Testis (tissue), 3 donors: ENCODE measurements around the gene CCDC33. TPM values are rescaled to one million over a fixed set of nuclear protein-coding genes. Genes with fewer than 3 reads are reported as not detected.
A peak's percentile ranks its signal among the peaks of the same experiment; 100 is the strongest.

ENCODE experiments used
- DNase-seq: peaks from one replicate; pipeline ENCODE4 v3.0.0-alpha.2; 2019
- H3K27ac ChIP-seq, 2 donors: fragments of 200-600 bp; sonication (generic); one replicate each; pipeline ENCODE4 v1.5.1; 2019
- H3K27me3 ChIP-seq: fragments of 200-600 bp; sonication (generic); one replicate; pipeline ENCODE4 v1.5.1; 2019
- H3K36me3 ChIP-seq: fragments of 200-600 bp; sonication (generic); one replicate; pipeline ENCODE4 v1.5.1; 2017; ENCODE audit warnings: low read depth; ENCODE audit errors: missing control alignments
- H3K4me1 ChIP-seq: fragments of 200-600 bp; sonication (generic); one replicate; pipeline ENCODE4 v1.5.1; 2019
- H3K4me3 ChIP-seq, 2 donors: fragments of 200-600 bp; sonication (generic); one replicate each; pipeline ENCODE4 v1.5.1; 2017 to 2019
- H3K9me3 ChIP-seq: fragments of 200-600 bp; sonication (generic); one replicate; pipeline ENCODE4 v1.5.1; 2017
- POLR2A ChIP-seq: fragments of 450-650 bp; IDR thresholded peaks from one replicate; pipeline ENCODE4 v1.6.1; 2017; ENCODE audit warnings: antibody characterized with exemption, mild to moderate bottlenecking, moderate library complexity
- WGBS, 2 donors: methylation state at CpG; one replicate each; pipeline ENCODE4 v1.1.5; 2018; 5-methylcytosine and 5-hydroxymethylcytosine counted together
- intact Hi-C: fragments of 100-400 bp; cut with DNase I; formaldehyde crosslinking; loops from one replicate; pipeline ENCODE4 v1.15.1; 2023; ENCODE audit warnings: low total_unique reads
- polyA plus RNA-seq: library from polyadenylated mRNA; stranded (reverse); fragments of 350-450 nt; fragmentation: Illumina TruSeq; extraction: RNeasy Lipid Tissue Mini Kit (QIAGEN cat#74804); gene quantifications from one replicate; pipeline ENCODE4 v1.2.3, GENCODE V29; 2014; ENCODE audit warnings: low read depth, low replicate concordance; ENCODE audit not compliant: insufficient read depth
- total RNA-seq, 2 donors: library from RNA; depleted of rRNA; stranded (reverse); fragments of >200 nt; gene quantifications; one replicate each; pipeline ENCODE4 v1.2.3, GENCODE V29; 2016
- TF ChIP-seq, protein P1 (sequence below), 3 experiments: fragments of 450-650 bp in 2 of 3; fragments of 200-600 bp in 1 of 3; sonication (generic) in 1 of 3; IDR thresholded peaks; one replicate each; pipeline ENCODE4 v1.5.1; 2016 to 2019; ENCODE audit warnings: antibody characterized with exemption in 3 of 3, mild to moderate bottlenecking in 2 of 3, moderate library complexity in 1 of 3

CCDC33 gene
- total and polyA plus RNA-seq, 3 donors from 2014 or later, result 11.6 to 41.3 (median 18.5) TPM

DNA sequence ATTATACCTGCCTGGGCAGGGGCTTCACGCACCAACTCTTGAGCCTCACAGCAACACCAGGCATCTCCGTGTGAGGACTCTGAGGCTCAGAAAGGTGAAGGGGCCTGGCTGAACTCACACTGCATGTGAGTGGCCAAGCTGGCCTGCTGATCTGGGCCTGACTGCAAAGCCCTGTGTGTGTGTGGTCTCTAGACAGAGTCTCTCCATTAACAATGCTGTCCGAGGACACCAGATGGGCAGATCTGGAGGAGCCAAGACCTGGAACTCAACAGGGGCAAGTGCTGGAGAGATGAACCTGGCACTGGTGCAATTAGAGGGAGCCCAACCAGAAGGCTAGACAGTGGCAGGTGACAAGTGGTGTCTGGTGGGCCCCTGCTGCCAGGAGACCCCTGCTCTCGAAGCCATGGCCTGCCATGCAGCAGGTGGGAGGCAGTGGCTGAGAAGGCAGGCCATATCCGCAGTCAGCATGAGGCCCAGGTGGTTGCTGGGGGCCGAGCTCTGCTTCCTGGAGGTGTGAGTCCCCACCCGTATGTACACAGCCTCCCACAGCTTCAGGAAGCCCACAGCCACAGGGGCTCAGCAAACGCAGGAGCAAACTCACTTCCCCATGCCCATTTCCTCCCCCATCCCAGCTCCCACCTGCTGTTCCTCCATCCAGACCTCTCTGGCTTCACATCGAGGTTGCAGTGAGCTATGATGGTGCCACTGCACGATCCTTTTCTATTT lies 92.4 kb downstream of the CCDC33 start:
- H3K9me3 ChIP-seq, result no peaks in the 10 kb centered on the region
- peak overlapping the region; percentile 72 to 83 for H3K27ac ChIP-seq
- H3K27me3 ChIP-seq, result no peaks in the 10 kb centered on the region
- peak; percentile 73 for DNase-seq
- no peaks in the 10 kb centered on the region for H3K36me3 ChIP-seq
- intact Hi-C loops, result no loop called here
- peaks cover 30% of the 10 kb centered on the region for H3K4me1 ChIP-seq
- H3K4me3 ChIP-seq, result no peak overlapping the region
- TF ChIP-seq POLR2A, result no peak
- TF ChIP-seq, protein P1, sequence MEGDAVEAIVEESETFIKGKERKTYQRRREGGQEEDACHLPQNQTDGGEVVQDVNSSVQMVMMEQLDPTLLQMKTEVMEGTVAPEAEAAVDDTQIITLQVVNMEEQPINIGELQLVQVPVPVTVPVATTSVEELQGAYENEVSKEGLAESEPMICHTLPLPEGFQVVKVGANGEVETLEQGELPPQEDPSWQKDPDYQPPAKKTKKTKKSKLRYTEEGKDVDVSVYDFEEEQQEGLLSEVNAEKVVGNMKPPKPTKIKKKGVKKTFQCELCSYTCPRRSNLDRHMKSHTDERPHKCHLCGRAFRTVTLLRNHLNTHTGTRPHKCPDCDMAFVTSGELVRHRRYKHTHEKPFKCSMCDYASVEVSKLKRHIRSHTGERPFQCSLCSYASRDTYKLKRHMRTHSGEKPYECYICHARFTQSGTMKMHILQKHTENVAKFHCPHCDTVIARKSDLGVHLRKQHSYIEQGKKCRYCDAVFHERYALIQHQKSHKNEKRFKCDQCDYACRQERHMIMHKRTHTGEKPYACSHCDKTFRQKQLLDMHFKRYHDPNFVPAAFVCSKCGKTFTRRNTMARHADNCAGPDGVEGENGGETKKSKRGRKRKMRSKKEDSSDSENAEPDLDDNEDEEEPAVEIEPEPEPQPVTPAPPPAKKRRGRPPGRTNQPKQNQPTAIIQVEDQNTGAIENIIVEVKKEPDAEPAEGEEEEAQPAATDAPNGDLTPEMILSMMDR (IDR thresholded peaks at IDR 0.05), result no peak
- 46 to 52% methylated on average over 9 to 10 of the region's 10 CpGs for WGBS, 2 donors

DNA sequence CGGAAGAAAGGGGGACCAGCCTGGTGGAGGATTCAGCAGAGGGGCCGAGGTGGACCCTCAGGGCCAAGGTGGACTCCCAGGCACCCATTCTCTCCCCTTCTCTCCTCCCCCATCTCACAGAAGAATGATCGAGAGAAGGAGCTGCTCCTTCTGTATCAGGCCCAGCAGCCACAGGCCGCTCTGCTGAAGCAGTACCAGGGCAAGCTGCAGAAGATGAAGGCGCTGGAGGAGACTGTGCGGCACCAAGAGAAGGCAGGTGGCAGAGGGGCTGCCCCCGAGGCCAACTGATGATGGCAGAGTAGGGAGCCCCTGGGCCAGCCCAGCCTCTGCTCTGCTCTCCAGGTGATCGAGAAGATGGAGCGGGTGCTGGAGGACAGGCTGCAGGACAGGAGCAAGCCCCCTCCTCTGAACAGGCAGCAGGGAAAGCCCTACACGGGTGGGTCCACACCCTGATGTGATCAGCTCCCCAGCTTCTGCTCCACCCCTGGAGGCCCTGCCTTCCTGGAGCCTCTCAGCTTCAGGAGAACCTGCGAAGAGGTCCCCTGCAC lies 94.8 kb downstream of the CCDC33 start:
- TF ChIP-seq, protein P1 (IDR thresholded peaks at IDR 0.05), result no peak
- TF ChIP-seq POLR2A, result no peak
- 84 to 87% methylated on average over 8 to 11 of the region's 11 CpGs for WGBS, 2 donors
- no peak for DNase-seq
- intact Hi-C loops, result no loop called here
- Histone ChIP-seq H3K27me3 (no peaks in the 10 kb centered on the region), H3K4me1 (peaks cover 29% of the 10 kb centered on the region), H3K36me3 (no peaks in the 10 kb centered on the region), H3K27ac (peak overlapping the region in 1 of 2 donors; percentile 10), H3K4me3 (no peak overlapping the region), H3K9me3 (no peaks in the 10 kb centered on the region)

DNA sequence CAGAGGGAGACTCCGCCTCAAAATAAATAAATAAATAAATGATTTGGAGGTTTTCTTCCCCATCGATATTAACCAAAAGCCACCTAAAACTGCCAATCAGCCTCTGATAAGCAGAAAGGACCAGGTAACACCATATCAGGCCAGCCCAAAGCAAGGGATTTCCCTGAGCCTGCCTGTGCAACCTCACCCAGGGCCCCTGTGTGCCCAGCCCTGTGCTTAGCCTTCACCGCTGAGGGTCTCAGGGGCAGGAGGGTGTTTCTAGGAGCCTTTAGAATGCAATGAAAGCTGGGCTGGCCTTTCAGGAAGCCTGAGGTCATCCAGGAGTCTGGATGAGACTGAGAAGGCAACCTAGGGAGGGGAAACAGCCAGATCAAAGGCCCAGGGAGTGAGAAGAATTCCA lies 95.9 kb downstream of the CCDC33 start:
- Histone ChIP-seq H3K36me3 (no peaks in the 10 kb centered on the region), H3K9me3 (no peaks in the 10 kb centered on the region), H3K4me1 (peaks cover 19% of the 10 kb centered on the region), H3K27me3 (no peaks in the 10 kb centered on the region), H3K27ac (no peak overlapping the region), H3K4me3 (no peak overlapping the region)
- TF ChIP-seq, protein P1 (IDR thresholded peaks at IDR 0.05), result no peak
- TF ChIP-seq POLR2A, result no peak
- 95 to 96% methylated on average over 2 to 3 of the region's 3 CpGs for WGBS, 2 donors
- no peak for DNase-seq
- intact Hi-C loops, result no loop called here

DNA sequence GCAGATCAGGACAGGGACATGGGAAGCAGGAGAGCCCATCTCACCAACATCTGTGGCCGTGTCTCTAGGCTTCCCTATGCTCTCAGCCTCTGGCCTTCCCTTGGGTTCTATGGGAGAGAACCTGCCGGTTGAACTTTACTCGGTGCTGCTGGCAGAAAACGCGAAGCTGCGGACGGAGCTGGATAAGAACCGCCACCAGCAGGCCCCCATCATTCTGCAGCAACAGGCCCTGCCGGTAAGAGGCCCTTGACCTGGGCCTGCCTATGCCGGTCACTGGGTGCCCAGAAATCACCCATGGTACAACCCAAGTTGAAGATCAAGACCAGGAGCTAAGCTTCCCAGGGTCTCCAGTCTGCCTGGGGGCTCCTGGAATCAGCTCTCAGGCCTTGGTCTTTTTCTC lies 96.5 kb downstream of the CCDC33 start:
- DNase-seq, result no peak
- no peak overlapping the region for H3K4me3 ChIP-seq
- no peaks in the 10 kb centered on the region for H3K27me3 ChIP-seq
- no peaks in the 10 kb centered on the region for H3K36me3 ChIP-seq
- 94 to 100% methylated on average over 8 to 10 of the region's 10 CpGs for WGBS, 2 donors
- no peaks in the 10 kb centered on the region for H3K9me3 ChIP-seq
- peaks cover 13% of the 10 kb centered on the region for H3K4me1 ChIP-seq
- intact Hi-C loops, result no loop called here
- TF ChIP-seq, protein P1 (IDR thresholded peaks at IDR 0.05), result no peak
- no peak for TF ChIP-seq POLR2A
- H3K27ac ChIP-seq, result no peak overlapping the region

DNA sequence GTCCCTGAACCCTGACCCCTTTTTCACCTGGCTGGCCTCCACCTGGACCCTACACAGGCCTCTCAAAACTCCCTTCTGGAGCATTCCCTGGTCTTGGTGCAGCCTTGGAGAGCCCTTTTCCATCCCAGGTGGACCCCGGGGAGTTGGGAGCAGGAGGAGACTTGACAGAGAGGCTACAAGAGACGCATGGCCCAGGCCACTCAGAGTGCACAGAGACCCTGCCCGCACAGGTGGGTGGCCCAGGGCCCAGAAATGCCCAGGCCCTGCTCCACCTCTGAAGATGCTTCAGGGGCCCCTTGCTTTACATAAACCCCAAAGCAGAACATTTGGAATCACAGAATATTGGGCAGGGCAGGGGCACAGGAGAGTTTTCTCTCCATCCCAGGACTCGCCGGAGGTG lies 97.0 kb downstream of the CCDC33 start:
- no peaks in the 10 kb centered on the region for H3K27me3 ChIP-seq
- peaks cover 8% of the 10 kb centered on the region for H3K4me1 ChIP-seq
- no peak for DNase-seq
- WGBS, 2 donors, result 99 to 100% methylated on average over 2 to 5 of the region's 5 CpGs
- H3K9me3 ChIP-seq, result no peaks in the 10 kb centered on the region
- no peak overlapping the region for H3K27ac ChIP-seq
- TF ChIP-seq, protein P1 (IDR thresholded peaks at IDR 0.05), result no peak
- no peak for TF ChIP-seq POLR2A
- intact Hi-C loops, result no loop called here
- H3K36me3 ChIP-seq, result no peaks in the 10 kb centered on the region
- H3K4me3 ChIP-seq, result no peak overlapping the region
